ENCODE results near the gene CADM1. TPM values are rescaled to one million over a fixed set of nuclear protein-coding genes. Genes with fewer than 3 reads are reported as not detected.

Gene CADM1
- total and polyA plus RNA-seq, 2 donors (not counting 3 experiments of a cell fraction or from before 2014, with no cell fraction given), result 0.52 to 2.6 TPM

- ChIA-PET CTCF (interaction anchor here (1.6 kb wide), 1 partner anchor 14 kb away, joined by 4 read pairs; no protein-coding TSS in a partner anchor), POLR2A (no interaction called here)
- TF ChIP-seq FOS (IDR thresholded peaks at IDR 0.05; ENCODE audit: borderline replicate concordance, insufficient read depth, low read length), result no peak
- TF ChIP-seq CTCF (IDR thresholded peaks at IDR 0.05; ENCODE audit: extremely low read depth in 1 of 2, insufficient read depth in 1 of 2, low read depth in 1 of 2, low read length in 2 of 2), result no peak
- no peak for TF ChIP-seq EZH2 (IDR thresholded peaks at IDR 0.05; ENCODE audit: borderline replicate concordance, low read depth, low read length, severe bottlenecking)
- TF ChIP-seq MAX (IDR thresholded peaks at IDR 0.05; ENCODE audit: insufficient read depth, insufficient read length), result no peak
- no peak for TF ChIP-seq POLR2A (IDR thresholded peaks at IDR 0.05; ENCODE audit: low read depth, low read length)
- TF ChIP-seq JUN (IDR thresholded peaks at IDR 0.05; ENCODE audit: borderline replicate concordance, insufficient read depth, insufficient read length, low read depth), result no peak
- TF ChIP-seq MYC (IDR thresholded peaks at IDR 0.05; ENCODE audit: low read depth, low read length), result no peak
- TF ChIP-seq POLR2AphosphoS5 (IDR thresholded peaks at IDR 0.05; ENCODE audit: insufficient read depth, low read depth, low read length), result no peak
- no peak for TF ChIP-seq GATA2 (IDR thresholded peaks at IDR 0.05; ENCODE audit: insufficient read depth, insufficient read length, low read depth, low read length)
- dilution Hi-C loops (cut with MboI; ENCODE audit: extremely low pct_ligation_motif_present, low sequenced_read_pairs), result no loop called here
- no peaks in the 10 kb centered on the region for H3K9me1 ChIP-seq (replicated peaks; ENCODE audit: control insufficient read depth, extremely low read depth, insufficient read depth, low read length)
- intact Hi-C loops (cut with micrococcal nuclease), result no loop called here
- peaks cover 0 to 2% of the 10 kb centered on the region in 2 experiments for H3K27me3 ChIP-seq (ENCODE audit: control insufficient read depth in 2 of 2, insufficient read depth in 2 of 2, low read length in 2 of 2)
- no peaks in the 10 kb centered on the region for H3K9me3 ChIP-seq (replicated peaks; ENCODE audit: control insufficient read depth, insufficient read depth, low read length)
- no peak for DNase-seq (ENCODE audit: low read depth, low spot score)
- H3K4me3 ChIP-seq (replicated peaks in 1 of 3; ENCODE audit: insufficient read depth in 1 of 3, low read depth in 1 of 3, low read length in 3 of 3), result no peak overlapping the region
- no peaks in the 10 kb centered on the region for H3K36me3 ChIP-seq (ENCODE audit: control insufficient read depth in 2 of 2, extremely low read depth in 1 of 2, insufficient read depth in 2 of 2, low read length in 2 of 2)
- no peak overlapping the region for H3K4me2 ChIP-seq (ENCODE audit: insufficient read depth, low read length)
- H3K4me1 ChIP-seq (ENCODE audit: control insufficient read depth, extremely low read depth, insufficient read depth, low read length), result no peaks in the 10 kb centered on the region
- H3K27ac ChIP-seq (ENCODE audit: insufficient read depth, low read depth, low read length), result no peak overlapping the region
- no peak for FAIRE-seq
- BruUV-seq (replicated peaks), result no TSS peak
- H2AFZ ChIP-seq (ENCODE audit: low read depth, low read length), result no peak overlapping the region
- no peak overlapping the region for H3K9ac ChIP-seq (replicated peaks; ENCODE audit: extremely low read depth, insufficient read depth, low read length)
- no peaks in the 10 kb centered on the region for H4K20me1 ChIP-seq (replicated peaks; ENCODE audit: control insufficient read depth, extremely low read depth, insufficient read depth, low read length)
- no peaks in the 10 kb centered on the region for H3K79me2 ChIP-seq (ENCODE audit: control insufficient read depth, insufficient read depth, low read length)
Measured at GRCh38 chr11:115276191-115276590, 228.0 kb downstream of the CADM1 start.
